T-cell (primary cell): ENCODE results near the gene POU5F1. TPM values are rescaled to one million over a fixed set of nuclear protein-coding genes. Genes with fewer than 3 reads are reported as not detected.
"Not testable (repeated sequence)": the region's sequence is repeated elsewhere in the genome, so short reads cannot be mapped to it uniquely, and the experiment has no call there.

ENCODE experiments used
- ATAC-seq, 4 experiments: fragments of 200-7000 bp in 3 of 4; fragments of 150-1000 bp in 1 of 4; cut with Tn5 transposase; replicated peaks in 1 of 4; 1 replicate in 3 of 4; 2 replicates in 1 of 4; pipeline ENCODE4 v1.10.0; 2021; ENCODE audit warnings: moderate library complexity in 3 of 4, mild to moderate bottlenecking in 2 of 4, moderate number of reproducible peaks in 1 of 4
- CTCF ChIA-PET, 2 donors: fragments of 300-600 bp; sonication (Branson Sonifier 250); formaldehyde crosslinking; loops; one replicate each; lab custom pipeline; 2022; ENCODE audit warnings: antibody characterized with exemption in 2 of 2; lab: Charles Lee
- POLR2A ChIA-PET, 2 donors: fragments of 300-600 bp; sonication (Branson Sonifier 250); formaldehyde crosslinking; loops; one replicate each; lab custom pipeline; 2022; ENCODE audit warnings: antibody characterized with exemption in 2 of 2; lab: Charles Lee
- DNase-seq, 35 experiments: peaks; one replicate each; pipeline versions ENCODE4 v3.0.0 to v3.0.0-alpha.2; 2013 to 2023
- H3K27ac ChIP-seq: one replicate; pipeline ENCODE4 v1.5.1; 2013; ENCODE audit warnings: low read length
- H3K27me3 ChIP-seq, 2 experiments: replicated peaks in 1 of 2; 1 replicate in 1 of 2; 2 replicates in 1 of 2; pipeline versions ENCODE4 v1.6.1 to v1.7.0; 2013; ENCODE audit warnings: low read length in 1 of 2, mixed read lengths in 1 of 2; ENCODE audit not compliant: control insufficient read depth in 2 of 2, insufficient read depth in 2 of 2; ENCODE audit errors: extremely low read depth in 1 of 2
- H3K36me3 ChIP-seq, 2 donors: 1 replicate in 1 of 2; 2 replicates in 1 of 2; pipeline versions ENCODE4 v1.6.1 to v1.7.0; 2013; ENCODE audit warnings: low read length in 1 of 2; ENCODE audit not compliant: control insufficient read depth in 2 of 2, insufficient read depth in 1 of 2; ENCODE audit errors: extremely low read depth in 1 of 2
- H3K4me1 ChIP-seq, 2 experiments: 1 replicate in 1 of 2; 2 replicates in 1 of 2; pipeline versions ENCODE4 v1.6.1 to v1.7.0; 2013; ENCODE audit warnings: low read length in 2 of 2, mixed read lengths in 1 of 2; ENCODE audit not compliant: insufficient read depth in 2 of 2, control insufficient read depth in 1 of 2; ENCODE audit errors: extremely low read depth in 1 of 2
- H3K4me3 ChIP-seq, 2 donors: 1 replicate in 1 of 2; 2 replicates in 1 of 2; pipeline versions ENCODE4 v1.5.1 to v1.7.0; 2013; ENCODE audit warnings: mild to moderate bottlenecking in 2 of 2, low read length in 1 of 2, moderate library complexity in 1 of 2; ENCODE audit not compliant: control insufficient read depth in 1 of 2; ENCODE audit errors: extremely low read depth in 1 of 2
- H3K9me3 ChIP-seq: 2 replicates; pipeline ENCODE4 v1.7.0; 2013
- H3K27ac Mint-ChIP-seq, 2 donors: one replicate each; pipeline ENCODE4 v1.8.0; 2020 to 2021; ENCODE audit warnings: mild to moderate bottlenecking in 2 of 2, mixed read lengths in 2 of 2
- H3K27me3 Mint-ChIP-seq, 2 donors: one replicate each; pipeline ENCODE4 v1.8.0; 2021 to 2022; ENCODE audit warnings: mixed read lengths in 2 of 2
- H3K36me3 Mint-ChIP-seq: one replicate; pipeline ENCODE4 v1.8.0; 2021; ENCODE audit warnings: mixed read lengths
- H3K4me1 Mint-ChIP-seq, 3 donors: one replicate each; pipeline ENCODE4 v1.8.0; 2020 to 2022; ENCODE audit warnings: mixed read lengths in 3 of 3, mild to moderate bottlenecking in 1 of 3
- H3K4me3 Mint-ChIP-seq, 3 donors: one replicate each; pipeline ENCODE4 v1.8.0; 2020 to 2022; ENCODE audit warnings: mild to moderate bottlenecking in 3 of 3, mixed read lengths in 3 of 3, moderate library complexity in 3 of 3
- H3K9me3 Mint-ChIP-seq, 3 donors: one replicate each; pipeline ENCODE4 v1.8.0; 2020 to 2022; ENCODE audit warnings: mixed read lengths in 3 of 3
- WGBS: methylation state at CpG from one replicate; pipeline ENCODE4 v1.1.5; 2013; ENCODE audit warnings: missing lambda C conversion rate; ENCODE audit not compliant: insufficient coverage; 5-methylcytosine and 5-hydroxymethylcytosine counted together
- total RNA-seq, 35 experiments: library from RNA in 6 of 35; stranded (reverse) in 6 of 35; fragments of 120-200 nt in 1 of 35; gene quantifications; one replicate each; pipeline versions ENCODE4 v1.2.1 to v1.2.4 and lab custom pipeline; 2013 to 2026

The POU5F1 gene
- total RNA-seq, 5 donors from 2014 or later (not counting 1 experiment from before 2014, with no cell fraction given), result 0.61 to 3.9 (median 2.9) TPM; not detected in 1

- ChIA-PET POLR2A (interaction anchor here in 1 of 2 donors (0.6 to 0.9 kb wide), 3 partner anchors 67 to 151 kb away, joined by 3 to 6 read pairs (median 4); no protein-coding TSS in a partner anchor), CTCF (interaction anchor here in 1 of 2 donors (0.7 to 1.3 kb wide), 3 partner anchors 164 to 651 kb away, joined by 3 to 8 read pairs (median 4); no protein-coding TSS in a partner anchor)
- Mint-ChIP-seq H3K9me3 (no peaks in the 10 kb centered on the region), H3K27me3 (no peaks in the 10 kb centered on the region), H3K36me3 (peaks cover 9% of the 10 kb centered on the region), H3K4me3 (peak overlapping the region; percentile 35 to 86 (median 76)), H3K27ac (peak overlapping the region; percentile 94 to 99), H3K4me1 (peaks cover 60 to 68% (median 68%) of the 10 kb centered on the region in 3 donors)
- 55% methylated on average over 4 of the region's 11 CpGs for WGBS
- H3K27ac ChIP-seq, result peak overlapping the region; percentile 91
- no peaks in the 10 kb centered on the region for H3K27me3 ChIP-seq
- DNase-seq, result no peak
- H3K4me1 ChIP-seq, result peaks cover 16 to 65% of the 10 kb centered on the region in 2 experiments
- ATAC-seq, result no peak
- H3K9me3 ChIP-seq, result no peaks in the 10 kb centered on the region
- peaks cover 0 to 16% of the 10 kb centered on the region in 2 donors for H3K36me3 ChIP-seq
- no peak overlapping the region for H3K4me3 ChIP-seq
Observed at GRCh38 chr6:31202259-31203166, 32.0 kb upstream of the POU5F1 start.

DNA sequence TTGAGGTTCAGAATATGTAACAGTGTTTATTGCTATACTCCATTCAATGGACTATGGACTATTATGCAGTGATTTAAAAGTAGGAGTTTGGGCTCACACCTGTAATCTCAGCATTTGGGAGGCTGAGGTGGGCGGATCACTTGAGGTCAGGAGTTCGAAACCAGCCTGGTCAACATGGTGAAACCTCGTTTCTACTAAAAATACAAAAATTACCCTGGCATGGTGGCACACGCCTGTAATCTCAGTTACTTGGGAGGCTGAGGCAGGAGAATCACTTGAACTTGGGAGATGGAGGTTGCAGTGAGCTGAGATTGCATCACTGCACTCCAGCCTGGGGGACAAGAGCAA is 28.6 kb upstream of the POU5F1 start:
- DNase-seq, CTCF ChIA-PET, H3K9me3 ChIP-seq, H3K9me3 Mint-ChIP-seq, ATAC-seq, H3K27me3 Mint-ChIP-seq, H3K27me3 ChIP-seq: not testable (repeated sequence)
- no CpG with 5 or more reads among the region's 4 CpGs for WGBS
- Histone ChIP-seq H3K4me1 (peaks cover 16 to 71% of the 10 kb centered on the region in 2 experiments), H3K27ac (peak overlapping the region; percentile 100), H3K36me3 (peaks cover 0 to 16% of the 10 kb centered on the region in 2 donors), H3K4me3 (peak overlapping the region in 1 of 2 donors; percentile 100)
- POLR2A ChIA-PET, result interaction anchor here (0.6 to 0.8 kb wide), 2 partner anchors 69 to 160 kb away, joined by 3 read pairs; no protein-coding TSS in a partner anchor
- peak overlapping the region; percentile 96 to 97 for H3K27ac Mint-ChIP-seq
- peaks cover 71 to 78% (median 77%) of the 10 kb centered on the region in 3 donors for H3K4me1 Mint-ChIP-seq
- H3K4me3 Mint-ChIP-seq, result peak overlapping the region; percentile 76 to 88 (median 87)
- peaks cover 20% of the 10 kb centered on the region for H3K36me3 Mint-ChIP-seq

DNA sequence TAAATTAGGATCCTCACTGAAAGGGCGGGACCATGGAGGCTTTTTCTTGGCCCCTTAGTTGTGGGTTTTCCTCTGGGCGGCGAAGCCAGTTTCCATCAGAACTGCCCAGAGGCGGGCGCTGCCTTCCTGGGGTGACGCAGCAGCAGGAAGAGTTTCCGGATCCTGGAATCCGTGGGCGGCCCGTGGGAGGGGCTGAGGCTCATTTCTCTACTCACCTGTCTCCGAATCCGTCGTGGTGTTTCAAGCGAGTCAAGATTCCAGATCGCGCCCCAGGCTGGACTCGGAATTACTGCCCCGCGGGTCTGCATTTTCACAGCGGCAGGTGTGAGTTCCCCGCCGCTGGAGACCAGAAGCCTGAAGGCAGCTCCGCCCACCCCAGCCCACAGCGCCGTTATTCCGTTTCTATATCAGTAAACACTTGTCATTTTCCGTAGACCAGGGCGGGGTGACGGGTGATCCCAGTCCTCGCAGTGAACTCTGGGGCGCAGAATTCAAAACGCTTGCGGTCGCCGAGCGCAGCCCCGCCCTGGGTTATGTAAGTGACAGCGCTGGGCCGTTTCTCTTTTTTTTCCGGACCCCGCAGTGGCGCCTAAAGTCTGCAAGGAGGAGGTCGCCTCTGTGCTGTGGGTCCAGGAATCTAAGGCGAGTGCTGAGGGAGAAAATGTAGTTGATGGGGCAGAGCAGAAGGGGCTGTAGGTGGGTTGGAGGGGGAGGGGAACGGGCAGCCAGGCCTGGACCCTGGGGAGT is 27.2 kb upstream of the POU5F1 start:
- peak overlapping the region; percentile 100 for H3K27ac ChIP-seq
- peak overlapping the region; percentile 93 to 100 for H3K4me3 ChIP-seq
- ChIA-PET CTCF (interaction anchor here in 1 of 2 donors (0.6 to 3.7 kb wide), 7 partner anchors 39 to 769 kb away, joined by 3 to 28 read pairs (median 3); partner anchors contain the start of gene TCF19), POLR2A (interaction anchor here in 1 of 2 donors (0.5 to 1.3 kb wide), 4 partner anchors 75 to 216 kb away, joined by 3 to 6 read pairs (median 4); no protein-coding TSS in a partner anchor)
- DNase-seq (peak; percentile 82 to 98 (median 96)), ATAC-seq (peak; percentile 78 to 82 (median 78))
- H3K36me3 Mint-ChIP-seq, result peaks cover 21% of the 10 kb centered on the region
- no peaks in the 10 kb centered on the region for H3K9me3 ChIP-seq
- H3K4me3 Mint-ChIP-seq, result peak overlapping the region; percentile 76 to 88 (median 87)
- no peaks in the 10 kb centered on the region for H3K9me3 Mint-ChIP-seq
- peaks cover 0 to 16% of the 10 kb centered on the region in 2 donors for H3K36me3 ChIP-seq
- WGBS, result 0% methylated on average over 44 of the region's 45 CpGs
- no peaks in the 10 kb centered on the region for H3K27me3 ChIP-seq
- peaks cover 60 to 67% (median 65%) of the 10 kb centered on the region in 3 donors for H3K4me1 Mint-ChIP-seq
- H3K27ac Mint-ChIP-seq, result peak overlapping the region; percentile 89 to 97
- H3K27me3 Mint-ChIP-seq, result no peaks in the 10 kb centered on the region
- H3K4me1 ChIP-seq, result peaks cover 5 to 59% of the 10 kb centered on the region in 2 experiments

- H3K4me3 Mint-ChIP-seq, result peak overlapping the region; percentile 76 to 88 (median 87)
- ChIA-PET POLR2A (interaction anchor here (0.7 to 1.3 kb wide), 5 partner anchors 38 to 1402 kb away, joined by 3 to 6 read pairs (median 3); partner anchors contain the start of gene TCF19 (in 1 of the 2)), CTCF (interaction anchor here in 1 of 2 donors (1.2 to 3.7 kb wide), 5 partner anchors 38 to 171 kb away, joined by 3 to 28 read pairs (median 6); partner anchors contain the start of genes PSORS1C2 and TCF19)
- 68% methylated on average over 17 of the region's 25 CpGs for WGBS
- H3K36me3 ChIP-seq, H3K9me3 ChIP-seq, H3K27me3 Mint-ChIP-seq, H3K9me3 Mint-ChIP-seq, DNase-seq, H3K27me3 ChIP-seq: not testable (repeated sequence)
- peaks cover 21% of the 10 kb centered on the region for H3K36me3 Mint-ChIP-seq
- peak in 1 of 4 experiments; percentile 0 for ATAC-seq
- H3K4me1 Mint-ChIP-seq, result peaks cover 47 to 57% (median 53%) of the 10 kb centered on the region in 3 donors
- peak overlapping the region; percentile 93 to 100 for H3K4me3 ChIP-seq
- H3K27ac Mint-ChIP-seq, result peak overlapping the region; percentile 89 to 97
- peaks cover 2 to 46% of the 10 kb centered on the region in 2 experiments for H3K4me1 ChIP-seq
- H3K27ac ChIP-seq, result peak overlapping the region; percentile 100
Observed at GRCh38 chr6:31196251-31197022, 26.0 kb upstream of the POU5F1 start.

- H3K27me3 Mint-ChIP-seq, H3K4me3 ChIP-seq, H3K36me3 ChIP-seq, ATAC-seq, H3K9me3 ChIP-seq, H3K9me3 Mint-ChIP-seq, DNase-seq, H3K27ac ChIP-seq, H3K27me3 ChIP-seq, POLR2A ChIA-PET: not testable (repeated sequence)
- Mint-ChIP-seq H3K36me3 (peaks cover 13% of the 10 kb centered on the region), H3K4me3 (peak overlapping the region; percentile 76 to 88 (median 87)), H3K4me1 (peaks cover 42 to 49% (median 45%) of the 10 kb centered on the region in 3 donors), H3K27ac (peak overlapping the region in 1 of 2 donors; percentile 22)
- WGBS, result 96% methylated on average over 12 of the region's 41 CpGs
- CTCF ChIA-PET, result interaction anchor here in 1 of 2 donors (1.3 to 3.7 kb wide), 2 partner anchors 57 to 172 kb away, joined by 5 to 28 read pairs; partner anchors contain the start of gene PSORS1C2
- peaks cover 2 to 36% of the 10 kb centered on the region in 2 experiments for H3K4me1 ChIP-seq
Observed at GRCh38 chr6:31195308-31195979, 25.0 kb upstream of the POU5F1 start.
